ENCODE data around the gene ARMH2.
"Not testable (repeated sequence)": the region's sequence is repeated elsewhere in the genome, so short reads cannot be mapped to it uniquely, and the experiment has no call there.

The ARMH2 gene

DNA sequence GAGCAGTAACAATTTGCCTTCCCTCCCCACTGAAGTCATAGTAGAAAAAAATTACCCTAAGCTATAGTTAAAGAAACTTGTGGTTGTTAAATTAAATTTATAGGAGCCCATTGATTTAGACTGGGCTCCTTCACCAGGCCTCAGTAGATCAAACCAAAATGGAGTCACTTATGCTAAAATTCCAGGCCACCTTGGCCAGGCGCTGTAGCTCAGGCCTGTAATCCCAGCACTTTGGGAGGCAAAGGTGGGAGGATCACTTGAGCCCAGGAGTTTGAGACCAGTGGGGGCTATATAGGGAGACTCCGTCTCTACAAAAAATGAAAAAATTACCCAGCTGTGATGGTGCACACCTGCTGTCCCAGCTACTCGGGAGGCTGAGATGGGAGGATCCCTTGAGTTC is 39.0 kb downstream of the ARMH2 start:
- H3K4me3 ChIP-seq (replicated peaks; ENCODE audit: low read depth, low read length) = no peak overlapping the region
- TF ChIP-seq, protein P1, sequence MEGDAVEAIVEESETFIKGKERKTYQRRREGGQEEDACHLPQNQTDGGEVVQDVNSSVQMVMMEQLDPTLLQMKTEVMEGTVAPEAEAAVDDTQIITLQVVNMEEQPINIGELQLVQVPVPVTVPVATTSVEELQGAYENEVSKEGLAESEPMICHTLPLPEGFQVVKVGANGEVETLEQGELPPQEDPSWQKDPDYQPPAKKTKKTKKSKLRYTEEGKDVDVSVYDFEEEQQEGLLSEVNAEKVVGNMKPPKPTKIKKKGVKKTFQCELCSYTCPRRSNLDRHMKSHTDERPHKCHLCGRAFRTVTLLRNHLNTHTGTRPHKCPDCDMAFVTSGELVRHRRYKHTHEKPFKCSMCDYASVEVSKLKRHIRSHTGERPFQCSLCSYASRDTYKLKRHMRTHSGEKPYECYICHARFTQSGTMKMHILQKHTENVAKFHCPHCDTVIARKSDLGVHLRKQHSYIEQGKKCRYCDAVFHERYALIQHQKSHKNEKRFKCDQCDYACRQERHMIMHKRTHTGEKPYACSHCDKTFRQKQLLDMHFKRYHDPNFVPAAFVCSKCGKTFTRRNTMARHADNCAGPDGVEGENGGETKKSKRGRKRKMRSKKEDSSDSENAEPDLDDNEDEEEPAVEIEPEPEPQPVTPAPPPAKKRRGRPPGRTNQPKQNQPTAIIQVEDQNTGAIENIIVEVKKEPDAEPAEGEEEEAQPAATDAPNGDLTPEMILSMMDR (IDR thresholded peaks at IDR 0.05; ENCODE audit: low read length, missing control alignments) = no peak
- DNase-seq (ENCODE audit: low read depth) = no peak

DNA sequence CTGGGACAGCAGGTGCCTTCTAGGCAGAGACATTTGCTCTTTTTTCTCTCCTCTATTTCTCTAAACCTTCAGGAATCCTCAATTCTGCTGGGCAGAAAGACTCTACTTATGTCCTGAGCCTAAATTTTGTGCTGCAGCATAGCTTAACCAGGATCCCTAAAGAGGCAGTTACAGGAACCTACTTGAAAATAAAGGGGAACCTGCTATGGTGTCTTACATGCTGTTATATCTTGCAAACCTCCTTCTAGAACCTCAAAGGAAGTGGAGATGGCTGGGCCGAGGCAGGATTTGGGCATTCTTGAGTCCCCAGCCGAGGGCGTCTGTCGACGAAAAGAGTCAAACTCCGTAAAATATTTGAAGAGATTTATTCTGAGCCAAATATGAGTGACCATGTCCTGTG is 41.1 kb downstream of the ARMH2 start:
- DNase-seq (ENCODE audit: low read depth) = no peak
- TF ChIP-seq, protein P1 (IDR thresholded peaks at IDR 0.05; ENCODE audit: low read length, missing control alignments) = no peak
- H3K4me3 ChIP-seq (replicated peaks; ENCODE audit: low read depth, low read length) = no peak overlapping the region

DNA sequence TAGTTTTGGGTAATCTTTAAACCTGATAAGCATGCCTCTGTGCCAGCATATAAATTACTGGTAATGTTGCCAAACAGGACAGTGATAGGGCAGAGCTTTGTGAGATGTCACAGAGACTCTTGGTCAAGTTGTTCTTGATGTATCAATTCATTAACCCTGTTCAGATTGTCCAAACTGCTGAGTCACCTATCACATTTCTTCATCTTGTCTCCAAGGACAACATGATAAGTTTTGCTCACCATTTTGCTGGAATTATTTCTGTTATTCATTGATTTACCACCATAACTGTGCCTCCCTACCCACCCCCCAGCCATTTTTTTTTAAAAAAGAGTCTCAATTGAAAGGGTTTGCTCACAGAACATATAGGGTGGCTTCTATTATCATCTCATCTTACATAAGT is 43.4 kb downstream of the ARMH2 start:
- TF ChIP-seq, protein P1 (IDR thresholded peaks at IDR 0.05; ENCODE audit: low read length, missing control alignments) = no peak
- H3K4me3 ChIP-seq (replicated peaks; ENCODE audit: low read depth, low read length) = no peak overlapping the region
- DNase-seq (ENCODE audit: low read depth) = no peak

DNA sequence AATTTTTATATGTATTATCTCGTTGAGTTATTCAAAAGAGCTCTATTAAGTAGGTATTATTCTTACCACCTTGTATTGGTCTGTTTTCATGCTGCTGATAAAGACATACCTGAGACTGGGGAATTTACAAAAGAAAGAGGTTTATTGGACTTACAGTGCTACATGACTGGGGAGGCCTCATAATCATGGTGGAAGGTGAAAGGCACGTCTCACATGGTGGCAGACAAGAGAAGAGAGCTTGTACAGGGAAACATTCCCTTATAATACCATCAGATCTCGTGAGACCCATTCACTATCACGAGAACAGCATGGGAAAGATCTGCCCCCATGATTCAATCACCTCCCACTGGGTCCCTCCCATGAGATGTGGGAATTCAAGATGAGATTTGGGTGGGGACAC is 44.3 kb downstream of the ARMH2 start:
- DNase-seq (ENCODE audit: low read depth); H3K4me3 ChIP-seq (replicated peaks; ENCODE audit: low read depth, low read length): not testable (repeated sequence)

DNA sequence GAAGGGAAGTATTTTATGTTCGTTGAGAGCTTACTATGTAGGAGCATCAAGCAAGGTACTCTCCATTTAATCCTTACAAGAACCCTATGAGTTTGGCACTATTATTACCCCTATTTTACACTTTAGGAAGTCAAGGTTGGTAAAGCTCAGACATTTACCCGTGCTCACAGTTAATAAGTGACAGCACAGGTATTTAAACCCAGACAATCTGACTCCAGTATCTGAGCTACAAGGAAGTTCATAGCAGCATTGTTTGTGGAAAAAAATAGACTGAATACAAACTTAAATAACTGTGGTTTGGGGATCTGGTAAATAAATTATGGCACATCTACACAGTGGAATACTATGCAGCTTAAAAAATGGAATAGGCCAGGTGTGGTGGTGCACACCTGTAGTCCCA is 45.2 kb downstream of the ARMH2 start:
- H3K4me3 ChIP-seq (replicated peaks; ENCODE audit: low read depth, low read length) = no peak overlapping the region
- no peak for DNase-seq (ENCODE audit: low read depth)
- TF ChIP-seq, protein P1 (IDR thresholded peaks at IDR 0.05; ENCODE audit: low read length, missing control alignments) = no peak

DNA sequence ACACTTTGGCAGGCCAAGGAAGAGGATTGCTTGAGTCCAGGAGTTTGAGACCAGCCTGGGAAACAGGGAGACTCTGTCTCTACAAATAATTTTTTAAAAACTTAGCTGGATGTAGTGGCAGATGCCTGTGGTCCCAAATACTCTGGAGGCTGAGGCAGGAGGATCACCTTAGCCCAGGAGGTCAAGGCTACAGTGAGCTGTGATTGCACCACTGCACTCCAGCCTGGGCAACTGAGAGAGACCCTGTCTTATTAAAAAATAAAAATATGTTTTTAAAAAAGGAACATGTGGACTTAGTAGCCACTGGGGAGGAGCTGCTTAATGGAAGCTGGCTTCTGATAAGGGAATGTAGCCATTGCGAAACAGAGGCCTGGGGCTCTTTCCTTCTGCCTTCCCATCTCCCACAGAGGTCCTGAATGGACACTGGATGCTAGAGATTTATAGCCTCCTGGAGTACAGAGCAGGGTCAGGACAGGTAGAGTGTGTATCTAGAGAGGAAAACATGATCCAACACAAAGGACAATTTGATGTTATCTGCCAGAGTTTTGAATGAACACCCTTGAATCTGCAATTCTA is 45.7 kb downstream of the ARMH2 start:
- peak; percentile 22 for DNase-seq (ENCODE audit: low read depth)
- TF ChIP-seq, protein P1 (IDR thresholded peaks at IDR 0.05; ENCODE audit: low read length, missing control alignments) = no peak
- no peak overlapping the region for H3K4me3 ChIP-seq (replicated peaks; ENCODE audit: low read depth, low read length)

DNA sequence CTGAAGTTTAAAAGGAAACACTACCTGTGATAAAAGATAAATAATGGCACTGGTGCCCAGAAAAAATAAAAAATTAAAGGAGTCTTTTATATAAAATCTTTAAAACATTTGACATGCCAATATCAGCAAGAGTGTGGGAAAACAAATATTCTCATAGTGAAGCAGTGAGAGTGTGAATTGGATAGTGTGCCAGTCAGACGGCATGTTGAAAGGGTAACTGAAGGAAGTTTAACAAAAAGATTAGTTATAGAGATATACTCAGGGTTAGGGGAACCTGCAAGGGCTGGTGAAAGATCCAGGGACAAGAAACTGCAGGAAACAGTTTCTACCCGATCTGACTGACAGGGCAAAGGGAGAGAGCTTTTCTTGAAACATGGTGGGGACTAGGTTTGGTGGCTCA is 46.2 kb downstream of the ARMH2 start:
- TF ChIP-seq, protein P1 (IDR thresholded peaks at IDR 0.05; ENCODE audit: low read length, missing control alignments) = no peak
- DNase-seq (ENCODE audit: low read depth) = no peak

DNA sequence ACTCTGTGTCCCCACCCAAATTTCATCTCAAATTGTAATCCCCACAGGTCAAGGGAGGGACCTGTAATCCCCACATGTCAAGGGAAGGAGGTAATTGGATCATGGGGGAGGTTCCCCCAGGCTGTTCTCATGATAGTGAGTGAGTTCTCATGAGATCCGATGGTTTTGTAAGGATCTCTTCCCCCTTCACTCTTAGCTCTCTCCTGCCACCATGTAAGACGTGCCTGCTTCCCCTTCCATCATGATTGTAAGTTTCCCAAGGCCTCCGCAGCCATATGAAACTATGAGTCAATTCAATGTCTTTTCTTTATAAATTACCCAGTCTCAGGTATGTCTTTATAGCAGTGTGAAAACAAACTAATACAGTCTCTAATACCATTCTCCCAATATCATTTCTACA is 47.8 kb downstream of the ARMH2 start:
- not testable (repeated sequence) for H3K4me3 ChIP-seq (replicated peaks; ENCODE audit: low read depth, low read length); DNase-seq (ENCODE audit: low read depth)

More for the DNA sequence above, 46.2 kb downstream of the ARMH2 start:
- H3K4me3 ChIP-seq (replicated peaks; ENCODE audit: low read depth, low read length) = no peak overlapping the region

All from fibroblast of pulmonary artery (primary cell).